Measurements from ENCODE around the gene AOPEP.

AOPEP gene

GRCh38 chr9:95048225-95049087 is 322.0 kb downstream of the AOPEP start:
- DNase-seq, result peak; percentile 79

GRCh38 chr9:95049761-95050160 is 323.3 kb downstream of the AOPEP start:
- DNase-seq, result no peak

- no peak for DNase-seq
Observed at GRCh38 chr9:95053611-95054570, 327.4 kb downstream of the AOPEP start.

DNA sequence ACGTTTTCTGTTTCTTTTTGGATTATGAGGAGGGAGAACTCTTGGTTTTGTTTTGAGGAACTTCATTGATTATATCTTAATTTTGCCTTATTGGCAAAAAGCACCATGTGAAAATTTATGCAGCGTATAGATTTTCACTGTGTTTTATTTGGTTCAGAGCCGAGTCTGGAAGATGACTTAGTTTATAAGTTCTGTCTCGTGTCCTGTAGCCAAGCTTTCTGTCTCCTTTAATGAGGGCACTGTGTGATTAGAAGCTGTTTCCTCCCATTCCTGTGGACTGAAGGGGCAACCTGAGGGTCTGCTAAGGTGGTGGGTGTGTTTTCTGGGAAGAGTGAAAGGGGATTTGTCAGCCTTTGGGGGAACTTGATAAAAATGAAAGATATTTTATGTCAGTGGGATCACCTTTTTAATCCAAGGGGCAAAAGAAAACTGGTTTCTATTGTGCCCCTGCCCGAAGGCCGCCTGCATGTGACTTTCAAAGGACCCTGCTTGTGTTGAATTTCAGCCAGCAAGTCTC is 328.9 kb downstream of the AOPEP start:
- peak; percentile 56 for DNase-seq

- DNase-seq, result peak; percentile 62
Observed at GRCh38 chr9:95055851-95056551, 329.5 kb downstream of the AOPEP start.

DNA sequence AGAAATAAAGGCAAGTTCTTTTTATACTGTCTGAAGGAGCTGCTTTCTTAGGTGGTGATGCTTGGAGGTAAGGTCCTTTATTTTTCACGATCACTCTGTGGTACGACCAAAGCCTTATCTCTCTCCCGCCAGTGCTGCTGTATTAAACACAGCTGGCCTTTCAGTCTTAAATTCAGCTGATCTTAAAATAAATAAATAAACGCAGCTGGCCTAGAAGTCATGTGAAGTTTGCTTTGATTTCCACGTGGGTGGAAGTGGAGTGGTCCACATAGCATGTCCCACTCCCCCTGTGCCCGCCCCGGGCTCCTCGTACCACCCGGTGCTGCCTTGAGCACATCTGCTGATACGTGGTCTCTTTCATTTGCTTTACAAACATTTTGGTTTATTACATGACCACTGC is 330.6 kb downstream of the AOPEP start:
- no peak for DNase-seq

- no peak for DNase-seq
Observed at GRCh38 chr9:95058121-95058785, 331.8 kb downstream of the AOPEP start.

- DNase-seq, result no peak
Observed at GRCh38 chr9:95058795-95059386, 332.4 kb downstream of the AOPEP start.

GRCh38 chr9:95060234-95060633 is 333.7 kb downstream of the AOPEP start:
- no peak for DNase-seq

DNA sequence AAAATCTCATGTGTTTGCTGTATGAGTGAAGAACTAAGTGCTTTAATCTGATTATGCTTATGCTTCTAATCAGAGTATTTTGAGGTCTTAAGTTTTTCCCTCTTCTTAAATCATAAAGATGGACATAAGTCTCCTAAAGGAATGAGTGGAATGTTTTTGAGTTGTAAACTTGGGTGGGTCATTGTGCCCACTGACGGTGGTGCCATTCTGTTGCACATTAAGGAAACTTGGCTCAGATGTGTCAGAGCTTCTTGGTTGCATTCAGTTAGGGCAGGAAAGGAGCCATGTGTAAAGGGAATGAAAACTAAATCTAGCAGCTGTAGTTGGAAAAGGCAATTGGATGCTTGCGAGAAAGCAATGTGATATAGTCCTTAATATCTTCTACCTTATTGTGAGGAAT is 334.4 kb downstream of the AOPEP start:
- DNase-seq, result no peak

DNA sequence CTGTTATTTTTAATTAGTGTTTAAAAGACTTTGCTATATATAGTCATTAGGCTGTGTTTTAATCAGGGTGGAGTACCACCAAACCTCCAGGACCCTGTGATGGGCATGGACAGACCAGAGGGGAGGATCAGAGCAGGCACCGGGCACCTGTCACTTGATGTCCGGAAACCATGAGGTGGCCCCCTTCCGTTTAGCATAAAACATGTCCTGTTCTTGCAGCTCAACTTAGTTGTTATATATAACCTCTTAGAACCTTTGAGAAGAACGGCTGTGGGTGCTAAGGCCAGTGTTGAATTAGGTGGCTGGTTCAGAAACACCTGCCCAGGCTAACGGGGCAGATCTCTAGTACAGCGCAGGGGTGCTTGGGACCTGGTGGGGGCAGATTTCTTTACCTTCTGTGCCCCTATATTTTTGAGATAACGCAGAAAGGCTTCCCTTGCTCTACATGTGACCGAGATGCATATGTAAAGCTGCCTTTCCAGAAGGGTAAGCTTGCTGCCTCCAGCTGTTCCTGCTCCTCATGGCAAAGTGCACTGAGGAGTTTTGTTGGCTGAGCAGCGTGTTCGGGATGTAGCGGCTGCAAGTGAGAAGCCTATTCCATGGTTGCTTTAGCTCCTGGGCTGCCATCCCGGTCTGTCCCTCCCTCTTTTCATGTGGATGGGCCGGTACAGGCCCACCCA is 335.6 kb downstream of the AOPEP start:
- DNase-seq, result no peak

GRCh38 chr9:95062596-95063065 is 336.1 kb downstream of the AOPEP start:
- DNase-seq, result no peak

DNA sequence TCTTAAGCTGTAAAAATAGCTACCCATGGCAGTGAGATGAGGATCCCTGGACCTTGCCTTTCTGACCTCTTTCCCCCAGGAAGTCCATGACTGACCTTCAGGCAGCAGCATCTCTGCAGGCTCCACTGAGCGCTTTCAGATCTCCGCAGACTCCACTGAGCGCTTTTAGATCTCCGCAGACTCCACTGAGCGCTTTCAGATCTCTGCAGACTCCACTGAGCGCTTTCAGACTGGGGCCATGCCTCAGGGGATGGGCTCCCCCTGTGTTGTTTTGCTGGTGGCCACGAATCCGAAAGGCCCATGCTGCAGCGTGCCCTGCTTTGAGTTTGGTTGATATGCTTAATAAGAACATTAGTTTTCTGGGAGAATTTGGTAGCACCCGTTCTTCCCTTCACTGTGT is 336.8 kb downstream of the AOPEP start:
- DNase-seq, result peak; percentile 32

DNA sequence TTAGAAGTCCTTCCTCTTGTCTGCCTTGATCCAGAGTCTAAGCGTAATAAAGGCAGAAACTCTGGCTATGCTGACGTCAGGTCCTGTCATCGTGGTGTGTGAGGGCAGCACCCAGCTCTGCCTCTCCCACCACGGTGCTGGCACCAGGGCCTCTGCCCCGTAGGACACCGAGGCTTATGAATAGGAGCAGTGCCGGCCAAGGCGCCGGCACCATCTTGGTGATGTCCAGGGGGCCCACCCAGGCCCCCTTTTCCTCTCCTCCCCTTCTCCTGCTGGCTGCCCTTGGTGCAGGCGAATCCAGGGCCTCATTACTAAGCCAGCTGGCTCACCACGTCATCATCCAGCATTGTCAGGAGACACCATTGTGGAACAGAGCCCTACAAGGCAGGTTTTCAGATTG is 338.7 kb downstream of the AOPEP start:
- no peak for DNase-seq

DNA sequence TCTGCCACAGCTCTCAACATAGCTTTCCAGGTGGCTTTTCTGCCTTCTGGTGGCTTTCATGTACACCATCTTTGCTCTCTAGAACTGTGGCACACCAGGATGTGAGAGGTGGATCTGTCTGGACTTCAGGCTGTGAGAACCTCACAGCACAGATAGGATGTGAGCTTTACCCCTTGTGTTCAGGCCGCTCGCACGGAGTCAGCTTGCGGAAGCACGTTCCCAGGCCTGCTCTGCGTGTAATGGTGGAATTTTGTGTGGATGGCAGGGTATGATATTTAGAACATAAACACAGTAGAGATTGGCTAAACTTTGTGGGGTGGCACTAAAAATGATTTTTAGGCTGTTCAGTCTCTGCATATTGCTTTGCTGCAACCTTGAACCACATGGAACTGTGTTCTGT is 340.6 kb downstream of the AOPEP start:
- DNase-seq, result no peak

DNA sequence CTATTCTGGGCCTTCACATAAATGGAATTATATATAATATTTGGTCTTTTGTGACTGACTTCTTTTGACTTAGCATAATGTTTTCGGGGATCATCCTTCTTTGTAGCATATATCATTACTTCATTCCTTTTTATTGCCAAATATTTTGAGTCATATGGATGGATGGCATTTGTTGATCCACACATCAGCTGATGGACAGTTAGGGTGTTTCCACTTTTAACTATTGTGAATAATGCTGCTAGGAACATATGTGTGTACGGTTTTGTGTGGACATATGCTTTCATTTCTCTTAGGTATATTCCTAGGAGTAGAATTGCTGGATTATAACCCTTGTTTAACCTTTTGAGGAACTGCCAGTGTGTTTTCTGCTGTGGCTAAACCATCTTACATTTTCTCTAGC is 341.4 kb downstream of the AOPEP start:
- no peak for DNase-seq

GRCh38 chr9:95070549-95071021 is 344.1 kb downstream of the AOPEP start:
- DNase-seq, result no peak

- no peak for DNase-seq
Observed at GRCh38 chr9:95071450-95071849, 345.0 kb downstream of the AOPEP start.

- DNase-seq, result no peak
Observed at GRCh38 chr9:95071925-95072324, 345.4 kb downstream of the AOPEP start.

GRCh38 chr9:95073042-95073607 is 346.6 kb downstream of the AOPEP start:
- no peak for DNase-seq

GRCh38 chr9:95073918-95074317 is 347.4 kb downstream of the AOPEP start:
- no peak for DNase-seq

All from retina (tissue), 1 donor.